GM23338 (cell line): ENCODE measurements around the gene CFAP97D2.

Experiments used
- CREB1 ChIP-seq: fragments of 250-450 bp; sonication (Bioruptor Pico); IDR thresholded peaks from 2 replicates; pipeline ENCODE4 v1.5.0; 2020; ENCODE audit warnings: low read depth, mild to moderate bottlenecking, moderate library complexity
- CTCF ChIP-seq, 2 experiments: fragments of 200-600 bp in 1 of 2; sonication (generic) in 1 of 2; conservative IDR thresholded peaks; 2 replicates each; pipeline versions ENCODE4 v1.5.1 to v1.6.1; 2016 to 2017; ENCODE audit warnings: antibody characterized with exemption in 2 of 2, low read depth in 2 of 2, mild to moderate bottlenecking in 2 of 2, moderate library complexity in 1 of 2
- ETS1 ChIP-seq: IDR thresholded peaks from 2 replicates; pipeline ENCODE4 v1.6.1; 2016; ENCODE audit warnings: antibody characterized with exemption
- EZH2 ChIP-seq: fragments of 200-600 bp; sonication (generic); IDR thresholded peaks from one replicate; pipeline ENCODE4 v1.8.0; 2017; ENCODE audit warnings: antibody characterized with exemption, mild to moderate bottlenecking, low read depth; ENCODE audit not compliant: unreplicated experiment
- EZH2phosphoT487 ChIP-seq: fragments of 200-600 bp; sonication (generic); IDR thresholded peaks from one replicate; pipeline ENCODE4 v1.8.1; 2018; ENCODE audit warnings: antibody characterized with exemption; ENCODE audit not compliant: unreplicated experiment
- JUNB ChIP-seq: IDR thresholded peaks from one replicate; pipeline ENCODE4 v1.6.1; 2016; ENCODE audit warnings: antibody characterized with exemption; ENCODE audit not compliant: unreplicated experiment
- POLR2AphosphoS5 ChIP-seq: IDR thresholded peaks from 2 replicates; pipeline ENCODE4 v1.6.1; 2016; ENCODE audit warnings: antibody characterized with exemption, low read depth
- REST ChIP-seq: IDR thresholded peaks from one replicate; pipeline ENCODE4 v1.6.1; 2018; ENCODE audit warnings: antibody characterized with exemption; ENCODE audit not compliant: unreplicated experiment
- STAT1 ChIP-seq: IDR thresholded peaks from one replicate; pipeline ENCODE4 v1.6.1; 2016; ENCODE audit warnings: antibody characterized with exemption; ENCODE audit not compliant: unreplicated experiment
- ZNF114 ChIP-seq: fragments of 250-450 bp; sonication (Bioruptor Pico); IDR thresholded peaks from 2 replicates; pipeline ENCODE4 v1.5.0; 2020; ENCODE audit warnings: mild to moderate bottlenecking, moderate library complexity
- ZNF331 ChIP-seq: fragments of 250-450 bp; sonication (Bioruptor Pico); IDR thresholded peaks from 2 replicates; pipeline ENCODE4 v1.5.0; 2020; ENCODE audit warnings: low read depth, mild to moderate bottlenecking, moderate library complexity
- ZNF462 ChIP-seq: fragments of 250-450 bp; sonication (Bioruptor Pico); IDR thresholded peaks from 2 replicates; pipeline ENCODE4 v1.5.0; 2020; ENCODE audit warnings: mild to moderate bottlenecking, moderate library complexity

GRCh38 chr13:114146173-114146572 lies 32.9 kb upstream of the CFAP97D2 start:
- TF ChIP-seq CTCF (conservative IDR thresholded peaks at IDR 0.05; ENCODE audit: low read depth in 2 of 2) (no peak), ZNF331 (CRISPR knock-in tag) (no peak), EZH2 (no peak), REST (no peak), ZNF114 (CRISPR knock-in tag) (no peak), EZH2phosphoT487 (no peak), ZNF462 (no peak), POLR2AphosphoS5 (no peak), JUNB (no peak), CREB1 (CRISPR knock-in tag) (no peak), STAT1 (no peak), ETS1 (no peak)
